GM21515 (cell line): ENCODE measurements around the gene IL5RA.

ENCODE experiments used
- ATAC-seq: cut with Tn5 transposase; IDR thresholded peaks from one replicate; pipeline ENCODE4 v1.9.1; 2021; ENCODE audit not compliant: unreplicated experiment

IL5RA gene

DNA sequence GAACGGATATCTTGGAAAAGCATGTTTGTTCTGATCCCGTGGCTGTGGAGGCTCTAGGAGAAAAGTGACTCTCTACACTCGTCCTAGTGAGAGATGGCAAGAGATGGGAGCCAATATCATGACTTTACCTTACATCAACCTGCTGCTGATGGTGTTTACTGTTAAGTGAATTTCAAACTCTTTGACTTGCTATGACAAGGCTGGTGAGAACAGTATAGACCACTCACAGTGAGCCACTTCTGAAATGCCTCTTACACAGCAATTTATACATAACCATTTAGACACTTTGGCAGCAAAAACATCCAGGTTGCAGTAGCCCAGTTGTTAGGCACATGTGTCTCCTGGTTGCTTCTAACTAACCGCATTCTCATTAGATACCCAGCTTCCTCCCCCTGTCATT, 43.3 kb downstream of the IL5RA start:
- no peak for ATAC-seq

DNA sequence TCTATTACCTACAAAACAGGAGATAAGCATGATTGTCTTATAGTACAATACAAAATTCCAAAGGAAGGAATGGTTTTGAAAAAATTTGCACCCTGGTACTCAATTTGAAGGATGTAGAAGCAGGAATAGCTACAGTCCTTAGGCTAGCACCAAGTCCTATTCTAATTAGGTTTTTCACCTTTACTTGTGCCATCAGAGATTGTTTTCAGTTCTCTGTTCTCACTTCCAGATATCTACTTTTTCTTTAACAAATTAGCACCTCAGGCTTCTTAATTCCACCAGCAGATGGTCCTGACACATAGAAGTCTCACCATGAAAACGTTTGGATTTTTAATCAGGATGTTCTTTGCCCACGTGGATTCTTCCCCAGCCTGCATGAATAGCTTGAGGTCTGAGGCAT, 43.8 kb downstream of the IL5RA start:
- no peak for ATAC-seq

DNA sequence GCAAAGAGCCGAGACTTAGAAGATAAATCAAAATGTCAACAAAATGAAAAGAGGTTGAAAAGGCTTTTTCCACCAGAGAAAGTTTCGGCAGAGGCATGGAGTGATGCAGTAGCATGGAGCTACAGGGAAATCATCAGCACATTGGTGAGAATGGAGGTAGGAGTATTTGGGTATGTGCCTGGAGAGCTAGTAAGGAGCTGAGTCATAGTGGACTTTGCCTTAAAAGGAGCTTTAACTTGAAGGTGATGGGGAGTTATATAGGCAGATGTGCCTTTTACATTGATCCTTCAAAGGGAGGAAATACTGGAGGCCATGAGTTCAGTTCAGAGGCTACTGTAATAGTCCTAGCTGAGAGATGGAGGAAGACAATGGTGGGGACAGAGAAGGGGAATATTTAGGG, 44.3 kb downstream of the IL5RA start:
- ATAC-seq, result no peak

- ATAC-seq, result no peak
Observed at GRCh38 chr3:3064297-3064696, 45.9 kb downstream of the IL5RA start.

DNA sequence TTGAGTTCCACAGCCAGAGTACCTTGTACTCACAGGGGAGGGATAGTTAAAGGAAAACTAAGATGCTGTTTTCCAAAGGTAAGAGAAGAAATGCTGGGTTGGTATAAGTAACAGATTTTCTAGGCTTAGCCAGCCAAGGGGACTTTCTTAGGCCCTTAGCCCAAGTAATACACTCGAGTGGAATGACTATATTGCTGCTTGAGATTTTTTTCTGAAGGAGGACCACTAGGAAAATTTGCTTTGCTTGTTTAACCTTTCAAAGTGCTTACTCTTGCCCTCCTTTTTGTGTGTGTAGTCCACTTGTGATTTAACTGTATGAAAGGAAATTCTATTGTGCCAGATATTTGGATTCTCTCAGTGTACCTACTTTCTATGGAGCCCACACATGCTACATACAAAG, 50.5 kb downstream of the IL5RA start:
- no peak for ATAC-seq

GRCh38 chr3:3053974-3054373, 56.2 kb downstream of the IL5RA start:
- no peak for ATAC-seq

DNA sequence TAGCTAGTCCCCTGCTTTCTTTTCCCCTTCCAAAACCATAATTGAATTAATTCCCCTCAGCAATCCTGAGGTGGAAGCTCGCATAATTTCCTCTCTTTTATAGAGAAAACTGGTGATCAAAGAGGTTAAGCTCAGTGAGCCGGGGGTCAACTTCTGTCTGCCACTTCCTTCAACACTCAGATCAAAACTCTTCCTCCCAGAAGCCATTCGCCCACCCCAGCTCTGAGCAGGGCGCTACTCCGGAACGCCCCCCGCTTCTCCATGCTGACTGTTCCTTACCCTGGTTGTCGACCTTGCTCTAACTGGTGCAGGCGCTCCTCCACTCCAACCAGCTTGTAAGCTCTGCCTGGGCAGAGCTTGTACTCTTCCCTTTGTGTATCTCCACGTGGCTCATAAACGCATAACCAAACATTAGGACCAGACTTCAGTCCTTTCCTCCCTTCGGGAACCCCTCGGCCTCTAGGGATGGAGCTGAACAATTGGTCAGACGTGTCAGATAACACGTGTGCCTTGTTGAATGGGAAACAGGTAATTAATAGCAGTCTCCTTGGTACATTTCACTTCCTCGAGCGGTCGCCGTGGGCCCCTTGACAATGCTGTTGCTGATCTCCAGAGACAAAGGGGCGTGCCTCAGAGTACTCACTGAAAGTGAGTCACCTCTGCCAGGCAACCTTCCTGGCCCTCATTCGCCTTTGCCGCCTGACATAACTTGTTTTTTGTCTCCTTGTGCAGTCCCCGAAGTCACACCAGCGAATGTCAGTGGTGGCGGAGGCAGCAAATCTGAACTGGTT, 71.8 kb downstream of the IL5RA start:
- ATAC-seq, result no peak

- ATAC-seq, result no peak
Observed at GRCh38 chr3:3037156-3037555, 73.0 kb downstream of the IL5RA start.

GRCh38 chr3:3031326-3031725, 78.8 kb downstream of the IL5RA start:
- ATAC-seq, result no peak

DNA sequence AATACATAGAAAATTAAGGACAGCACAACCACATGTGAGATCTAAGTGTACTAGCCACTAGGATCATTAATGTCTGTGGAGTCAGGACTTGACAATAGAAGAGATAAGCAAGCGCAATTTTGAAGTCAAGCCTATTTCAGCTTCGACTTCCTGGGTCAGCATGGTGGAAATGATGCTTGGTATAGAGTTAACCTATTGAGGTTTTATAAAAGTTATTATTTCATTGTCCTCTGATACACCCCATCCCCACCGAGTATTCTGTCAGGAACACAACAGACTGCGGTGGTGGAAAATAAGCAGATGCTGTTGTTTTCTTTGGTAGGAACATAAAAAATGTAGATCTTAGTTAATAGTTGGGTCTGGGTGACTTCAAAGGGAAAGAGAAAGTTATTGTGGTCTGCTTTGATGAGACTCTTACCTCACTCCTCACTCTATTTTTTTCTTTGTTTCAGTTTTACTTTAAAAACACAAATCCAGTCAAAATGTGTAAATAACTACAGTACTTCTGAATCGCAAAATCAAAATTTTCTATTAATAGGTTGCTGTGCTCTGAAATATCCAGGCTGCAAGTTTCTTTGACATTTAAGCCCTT, 82.1 kb downstream of the IL5RA start:
- ATAC-seq, result peak; percentile 95

DNA sequence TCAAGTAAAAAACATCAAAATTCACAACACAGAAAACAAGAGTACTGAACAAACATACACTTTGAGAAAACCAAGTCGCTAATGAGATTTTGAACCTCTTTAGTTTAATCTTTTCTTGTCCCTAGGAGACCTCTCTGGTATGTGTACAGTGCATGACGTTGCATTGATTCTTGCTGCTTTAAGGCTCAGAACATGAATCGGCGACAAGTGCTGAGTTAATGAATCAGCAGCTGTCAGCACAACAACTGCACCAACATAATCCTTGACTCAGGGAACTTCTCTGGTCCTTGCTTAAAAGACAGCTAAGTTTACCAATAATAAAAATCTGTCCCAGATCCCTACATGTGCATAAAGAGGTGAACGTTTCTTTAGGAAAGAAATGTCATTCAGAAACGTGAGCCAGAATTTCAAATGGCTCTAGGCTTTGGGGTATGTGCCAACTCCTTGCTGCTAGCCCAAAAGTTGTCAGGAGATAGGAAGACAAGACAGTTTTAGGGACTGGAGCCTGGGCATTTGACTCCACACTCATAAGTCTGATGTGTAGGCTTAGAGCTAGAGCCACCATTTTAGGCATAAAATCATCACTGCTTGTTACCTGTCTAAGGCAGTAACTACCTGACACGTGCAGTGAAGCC, 86.9 kb downstream of the IL5RA start:
- no peak for ATAC-seq

- ATAC-seq, result no peak
Observed at GRCh38 chr3:3020209-3020608, 90.0 kb downstream of the IL5RA start.
